GM12878 (cell line): ENCODE data around the gene DPP6. TPM values are rescaled to one million over a fixed set of nuclear protein-coding genes. Genes with fewer than 3 reads are reported as not detected.

Experiments
- ATAC-seq: fragments of 200-7000 bp; cut with Tn5 transposase; 3 replicates; pipeline ENCODE4 v1.9.1; 2020; ENCODE audit warnings: mild to moderate bottlenecking, moderate library complexity
- BruUV-seq: library from RNA; stranded (reverse); fragments of 400-500 nt; replicated peaks from 2 replicates; lab custom pipeline; 2021; lab: Mats Ljungman, UMichigan
- CTCF ChIA-PET: fragments of 300-600 bp; sonication (Branson Sonifier 250); formaldehyde crosslinking; extraction: SDS; loops from one replicate; lab custom pipeline; 2021; ENCODE audit warnings: inconsistent platforms; lab: Yijun Ruan, JAX
- POLR2A ChIA-PET: fragments of 350-600 bp; formaldehyde crosslinking; extraction: SDS; loops from one replicate; lab custom pipeline; 2021; ENCODE audit warnings: inconsistent platforms; lab: Charles Lee
- RAD21 ChIA-PET: fragments of 300-600 bp; sonication (Branson Sonifier 250); formaldehyde crosslinking; loops from one replicate; lab custom pipeline; 2023; ENCODE audit warnings: antibody characterized with exemption; ENCODE audit not compliant: unreplicated experiment; lab: Charles Lee
- SMC1A ChIA-PET: fragments of 300-600 bp; sonication (Branson Sonifier 250); formaldehyde crosslinking; loops from one replicate; lab custom pipeline; 2023; ENCODE audit not compliant: unreplicated experiment, uncharacterized antibody; lab: Charles Lee
- DNase-seq: peaks from one replicate; pipeline ENCODE4 v3.0.0-alpha.2; 2011; ENCODE audit warnings: low read depth, low spot score
- FAIRE-seq: peaks from 3 replicates; lab custom pipeline; 2011; peaks lifted over from hg19 to GRCh38; lab: Jason Lieb, UNC
- H2AFZ ChIP-seq: 2 replicates; pipeline ENCODE4 v1.6.0; 2011; ENCODE audit warnings: low read depth, low read length, control low read depth; ENCODE audit not compliant: control insufficient read depth
- H3K27ac ChIP-seq: 2 replicates; pipeline ENCODE4 v1.5.1; 2011; ENCODE audit warnings: control low read depth; ENCODE audit not compliant: control insufficient read depth, insufficient read depth
- H3K27me3 ChIP-seq, 2 experiments: replicated peaks in 1 of 2; 2 replicates each; pipeline versions ENCODE4 v1.6.0 to v1.6.1; 2011; ENCODE audit warnings: low read length in 1 of 2; ENCODE audit not compliant: control insufficient read depth in 2 of 2, insufficient read depth in 2 of 2
- H3K36me3 ChIP-seq, 2 experiments: 2 replicates each; pipeline ENCODE4 v1.5.1; 2011; ENCODE audit warnings: low read length in 1 of 2; ENCODE audit not compliant: control insufficient read depth in 2 of 2, insufficient read depth in 2 of 2
- H3K4me1 ChIP-seq: 2 replicates; pipeline ENCODE4 v1.6.1; 2011; ENCODE audit warnings: mild to moderate bottlenecking, low read length, moderate library complexity, mixed read lengths; ENCODE audit not compliant: control insufficient read depth, insufficient read depth
- H3K4me2 ChIP-seq: 2 replicates; pipeline ENCODE4 v1.6.0; 2011; ENCODE audit warnings: control low read depth; ENCODE audit not compliant: control insufficient read depth, insufficient read depth
- H3K4me3 ChIP-seq: fragments of 200-600 bp; sonication (generic); 2 replicates; pipeline ENCODE4 v1.5.1; 2016
- H3K79me2 ChIP-seq: 2 replicates; pipeline ENCODE4 v1.6.0; 2011; ENCODE audit warnings: low read length; ENCODE audit not compliant: control insufficient read depth, insufficient read depth
- H3K9ac ChIP-seq: 2 replicates; pipeline ENCODE4 v1.8.0; 2011; ENCODE audit warnings: low read length, control low read depth, mixed read lengths; ENCODE audit not compliant: control insufficient read depth, insufficient read depth
- H3K9me3 ChIP-seq: replicated peaks from 3 replicates; pipeline ENCODE4 v1.5.1; 2011; ENCODE audit warnings: mild to moderate bottlenecking, low read length; ENCODE audit not compliant: control insufficient read depth, insufficient read depth
- H4K20me1 ChIP-seq: 2 replicates; pipeline ENCODE4 v1.6.0; 2011; ENCODE audit not compliant: control insufficient read depth, insufficient read depth
- HDAC6 ChIP-seq: fragments of 200-600 bp; sonication (generic); IDR thresholded peaks from one replicate; pipeline ENCODE4 v1.8.0; 2017; ENCODE audit warnings: antibody characterized with exemption; ENCODE audit not compliant: unreplicated experiment
- JUNB ChIP-seq: IDR thresholded peaks from 2 replicates; pipeline ENCODE4 v1.6.1; 2016; ENCODE audit warnings: antibody characterized with exemption, mild to moderate bottlenecking
- PAX5 ChIP-seq: IDR thresholded peaks from 2 replicates; pipeline ENCODE4 v1.6.1; 2011; ENCODE audit warnings: low read depth, low read length, borderline replicate concordance
- PRDM15 ChIP-seq: fragments of 450-650 bp; formaldehyde crosslinking; IDR thresholded peaks from 2 replicates; pipeline ENCODE4 v1.4.0; 2020; ENCODE audit warnings: mild to moderate bottlenecking, moderate library complexity
- WGBS: methylation state at CpG from one replicate; pipeline ENCODE4 v1.1.6; 2016; ENCODE audit warnings: low lambda C conversion rate; ENCODE audit not compliant: insufficient replicate concordance, insufficient coverage; ENCODE audit errors: missing lambda C conversion rate; 5-methylcytosine and 5-hydroxymethylcytosine counted together
- in situ Hi-C: fragments of 300-500 bp; cut with MboI; formaldehyde crosslinking; loops from 9 replicates; pipeline ENCODE4 v1.14.3; 2018; ENCODE audit warnings: mixed read lengths
- intact Hi-C: fragments of 100-400 bp; cut with micrococcal nuclease; formaldehyde crosslinking; loops from one replicate; pipeline ENCODE4 v1.14.2; 2022; ENCODE audit not compliant: unreplicated experiment
- polyA plus RNA-seq, 11 experiments: library from polyadenylated mRNA; depleted of rRNA in 4 of 11; unstranded in 6 of 11; stranded (reverse) in 5 of 11; fragments of >200 nt; fragmentation: Nextera tagmentation in 4 of 11; fragmentation: Illumina TruSeq in 1 of 11; extraction: Ambion mirVana in 4 of 11; extraction: Trizol in 1 of 11; gene quantifications; 1 replicate in 1 of 11; 2 replicates in 10 of 11; pipeline versions ENCODE4 v1.2.1 to v1.2.3, GENCODE V29; 2011 to 2016; ENCODE audit warnings: inconsistent platforms in 2 of 11, missing spikeins in 2 of 11, low read depth in 1 of 11
- total RNA-seq, 4 experiments: library from RNA; depleted of rRNA in 3 of 4; stranded (reverse); fragments of >200 nt in 3 of 4; fragmentation: Illumina TruSeq in 1 of 4; extraction: Trizol in 1 of 4; gene quantifications; 2 replicates each; pipeline versions ENCODE4 v1.2.1 to v1.2.3, GENCODE V29; 2013 to 2021

DPP6 gene
- total and polyA plus RNA-seq, 10 of the 15 experiments (the other 5 are each of a cell fraction or from before 2014, with no cell fraction given), result not detected

GRCh38 chr7:154680894-154681659 lies 628.9 kb downstream of the DPP6 start:
- Histone ChIP-seq H3K36me3 (no peaks in the 10 kb centered on the region), H3K9me3 (no peaks in the 10 kb centered on the region), H3K79me2 (no peaks in the 10 kb centered on the region), H3K4me2 (no peak overlapping the region), H3K4me3 (no peak overlapping the region), H4K20me1 (no peaks in the 10 kb centered on the region), H3K27me3 (no peaks in the 10 kb centered on the region), H3K4me1 (no peaks in the 10 kb centered on the region), H2AFZ (no peak overlapping the region), H3K9ac (no peak overlapping the region), H3K27ac (no peak overlapping the region)
- ChIA-PET RAD21 (no interaction called here), CTCF (no interaction called here), POLR2A (no interaction called here), SMC1A (no interaction called here)
- 59% methylated on average over 18 of the region's 18 CpGs for WGBS
- FAIRE-seq (no peak), DNase-seq (no peak), ATAC-seq (no peak)
- no peak for TF ChIP-seq JUNB
- TF ChIP-seq HDAC6, result no peak
- TF ChIP-seq PAX5, result no peak
- in situ Hi-C loops, result no loop called here
- BruUV-seq, result no TSS peak
- intact Hi-C loops, result no loop called here

- no peak for TF ChIP-seq PRDM15 (CRISPR knock-in tag)
- Histone ChIP-seq H3K27ac (no peak overlapping the region), H3K27me3 (no peaks in the 10 kb centered on the region), H3K9me3 (no peaks in the 10 kb centered on the region), H2AFZ (no peak overlapping the region), H3K36me3 (no peaks in the 10 kb centered on the region), H3K79me2 (no peaks in the 10 kb centered on the region), H4K20me1 (no peaks in the 10 kb centered on the region), H3K4me2 (no peak overlapping the region), H3K9ac (no peak overlapping the region), H3K4me1 (no peaks in the 10 kb centered on the region), H3K4me3 (no peak overlapping the region)
- in situ Hi-C loops, result no loop called here
- no TSS peak for BruUV-seq
- FAIRE-seq (no peak), DNase-seq (no peak), ATAC-seq (no peak)
- ChIA-PET POLR2A (no interaction called here), SMC1A (no interaction called here), CTCF (no interaction called here), RAD21 (no interaction called here)
- 17% methylated on average over 5 of the region's 5 CpGs for WGBS
- intact Hi-C loops, result no loop called here
These were observed 629.8 kb downstream of the DPP6 start for GRCh38 chr7:154682003-154682402.
